ENCODE data around the gene SLC39A8.

Gene SLC39A8

GRCh38 chr4:102222838-102223409 lies 122.4 kb downstream of the SLC39A8 start:
- no peak for DNase-seq

- no peak for DNase-seq
These were observed 126.2 kb downstream of the SLC39A8 start for GRCh38 chr4:102219129-102219528.

- no peak for DNase-seq
These were observed 126.6 kb downstream of the SLC39A8 start for GRCh38 chr4:102218656-102219055.

- DNase-seq, result no peak
These were observed 127.4 kb downstream of the SLC39A8 start for GRCh38 chr4:102217775-102218355.

GRCh38 chr4:102217345-102217744 lies 127.9 kb downstream of the SLC39A8 start:
- no peak for DNase-seq

GRCh38 chr4:102216666-102217065 lies 128.6 kb downstream of the SLC39A8 start:
- DNase-seq, result no peak

- DNase-seq, result no peak
These were observed 132.3 kb downstream of the SLC39A8 start for GRCh38 chr4:102213031-102213430.

Data from KG1 (cell line).